Measurements from ENCODE around the gene RAPGEF2. TPM values are rescaled to one million over a fixed set of nuclear protein-coding genes. Genes with fewer than 3 reads are reported as not detected.

Gene RAPGEF2
- total and polyA plus RNA-seq, 9 of the 15 experiments (the other 6 are each of a cell fraction or from before 2014, with no cell fraction given) = 3.1 to 32.6 (median 23.1) TPM

DNA sequence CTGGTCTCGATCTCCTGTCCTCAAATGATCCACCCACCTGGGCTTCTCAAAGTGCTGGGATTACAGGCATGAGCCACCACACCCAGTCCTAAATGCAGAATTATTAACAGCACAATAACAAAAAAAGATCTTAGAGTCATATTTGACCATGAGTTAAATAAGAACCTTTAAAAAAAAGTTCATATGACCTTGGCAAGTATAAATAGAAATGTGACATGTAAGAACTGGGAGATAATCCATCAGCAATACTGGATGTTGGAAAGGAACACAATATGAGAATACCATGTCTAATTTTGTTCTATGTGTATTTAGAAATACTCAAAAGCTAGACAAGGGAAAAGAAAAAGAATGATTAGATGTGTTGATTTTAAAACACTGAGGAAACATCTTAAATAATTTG, 231.6 kb downstream of the RAPGEF2 start:
- no peaks in the 10 kb centered on the region for H3K9me1 ChIP-seq (ENCODE audit: control insufficient read depth, insufficient read depth, low read length)
- H2AFZ ChIP-seq (ENCODE audit: low read depth, low read length) = no peak overlapping the region
- ChIA-PET CTCF (ENCODE audit: low intra/inter-chr PET ratio) (no interaction called here), POLR2A (interaction anchor here (0.6 kb wide), 1 partner anchor 591 kb away, joined by 3 read pairs; no protein-coding TSS in a partner anchor)
- H3K36me3 ChIP-seq (ENCODE audit: control insufficient read depth, insufficient read depth, low read length) = peaks cover 21% of the 10 kb centered on the region; the same call in 2 of the 3 replicates
- H3K4me3 ChIP-seq = no peak overlapping the region
- no peaks in the 10 kb centered on the region for H3K27me3 ChIP-seq (ENCODE audit: control insufficient read depth in 2 of 2, insufficient read depth in 2 of 2, low read length in 2 of 2)
- intact Hi-C loops (cut with micrococcal nuclease) (no loop called here), in situ Hi-C loops (cut with MboI) (no loop called here)
- no peak overlapping the region for H3K9ac ChIP-seq (ENCODE audit: insufficient read depth in 1 of 2, low read depth in 2 of 2, low read length in 2 of 2)
- TF ChIP-seq, protein P1, sequence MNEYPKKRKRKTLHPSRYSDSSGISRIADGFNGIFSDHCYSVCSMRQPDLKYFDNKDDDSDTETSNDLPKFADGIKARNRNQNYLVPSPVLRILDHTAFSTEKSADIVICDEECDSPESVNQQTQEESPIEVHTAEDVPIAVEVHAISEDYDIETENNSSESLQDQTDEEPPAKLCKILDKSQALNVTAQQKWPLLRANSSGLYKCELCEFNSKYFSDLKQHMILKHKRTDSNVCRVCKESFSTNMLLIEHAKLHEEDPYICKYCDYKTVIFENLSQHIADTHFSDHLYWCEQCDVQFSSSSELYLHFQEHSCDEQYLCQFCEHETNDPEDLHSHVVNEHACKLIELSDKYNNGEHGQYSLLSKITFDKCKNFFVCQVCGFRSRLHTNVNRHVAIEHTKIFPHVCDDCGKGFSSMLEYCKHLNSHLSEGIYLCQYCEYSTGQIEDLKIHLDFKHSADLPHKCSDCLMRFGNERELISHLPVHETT (CRISPR knock-in tag; conservative IDR thresholded peaks at IDR 0.05 in 1 of 2, IDR thresholded peaks at IDR 0.05 in 1 of 2) = no peak
- TF ChIP-seq KAT8 (IDR thresholded peaks at IDR 0.05; ENCODE audit: low read depth) (no peak), CBFB (CRISPR knock-in tag; IDR thresholded peaks at IDR 0.05) (no peak), TEAD4 (IDR thresholded peaks at IDR 0.05; ENCODE audit: low read length) (no peak), TEAD4 (CRISPR knock-in tag; IDR thresholded peaks at IDR 0.05; ENCODE audit: borderline replicate concordance) (no peak), KHSRP (IDR thresholded peaks at IDR 0.05) (no peak), ZFP30 (CRISPR knock-in tag; IDR thresholded peaks at IDR 0.05; ENCODE audit: borderline replicate concordance) (no peak), MIER1 (IDR thresholded peaks at IDR 0.05; ENCODE audit: low read depth) (no peak), BACH1 (tag; IDR thresholded peaks at IDR 0.05) (no peak)
- TF ChIP-seq, protein P2, sequence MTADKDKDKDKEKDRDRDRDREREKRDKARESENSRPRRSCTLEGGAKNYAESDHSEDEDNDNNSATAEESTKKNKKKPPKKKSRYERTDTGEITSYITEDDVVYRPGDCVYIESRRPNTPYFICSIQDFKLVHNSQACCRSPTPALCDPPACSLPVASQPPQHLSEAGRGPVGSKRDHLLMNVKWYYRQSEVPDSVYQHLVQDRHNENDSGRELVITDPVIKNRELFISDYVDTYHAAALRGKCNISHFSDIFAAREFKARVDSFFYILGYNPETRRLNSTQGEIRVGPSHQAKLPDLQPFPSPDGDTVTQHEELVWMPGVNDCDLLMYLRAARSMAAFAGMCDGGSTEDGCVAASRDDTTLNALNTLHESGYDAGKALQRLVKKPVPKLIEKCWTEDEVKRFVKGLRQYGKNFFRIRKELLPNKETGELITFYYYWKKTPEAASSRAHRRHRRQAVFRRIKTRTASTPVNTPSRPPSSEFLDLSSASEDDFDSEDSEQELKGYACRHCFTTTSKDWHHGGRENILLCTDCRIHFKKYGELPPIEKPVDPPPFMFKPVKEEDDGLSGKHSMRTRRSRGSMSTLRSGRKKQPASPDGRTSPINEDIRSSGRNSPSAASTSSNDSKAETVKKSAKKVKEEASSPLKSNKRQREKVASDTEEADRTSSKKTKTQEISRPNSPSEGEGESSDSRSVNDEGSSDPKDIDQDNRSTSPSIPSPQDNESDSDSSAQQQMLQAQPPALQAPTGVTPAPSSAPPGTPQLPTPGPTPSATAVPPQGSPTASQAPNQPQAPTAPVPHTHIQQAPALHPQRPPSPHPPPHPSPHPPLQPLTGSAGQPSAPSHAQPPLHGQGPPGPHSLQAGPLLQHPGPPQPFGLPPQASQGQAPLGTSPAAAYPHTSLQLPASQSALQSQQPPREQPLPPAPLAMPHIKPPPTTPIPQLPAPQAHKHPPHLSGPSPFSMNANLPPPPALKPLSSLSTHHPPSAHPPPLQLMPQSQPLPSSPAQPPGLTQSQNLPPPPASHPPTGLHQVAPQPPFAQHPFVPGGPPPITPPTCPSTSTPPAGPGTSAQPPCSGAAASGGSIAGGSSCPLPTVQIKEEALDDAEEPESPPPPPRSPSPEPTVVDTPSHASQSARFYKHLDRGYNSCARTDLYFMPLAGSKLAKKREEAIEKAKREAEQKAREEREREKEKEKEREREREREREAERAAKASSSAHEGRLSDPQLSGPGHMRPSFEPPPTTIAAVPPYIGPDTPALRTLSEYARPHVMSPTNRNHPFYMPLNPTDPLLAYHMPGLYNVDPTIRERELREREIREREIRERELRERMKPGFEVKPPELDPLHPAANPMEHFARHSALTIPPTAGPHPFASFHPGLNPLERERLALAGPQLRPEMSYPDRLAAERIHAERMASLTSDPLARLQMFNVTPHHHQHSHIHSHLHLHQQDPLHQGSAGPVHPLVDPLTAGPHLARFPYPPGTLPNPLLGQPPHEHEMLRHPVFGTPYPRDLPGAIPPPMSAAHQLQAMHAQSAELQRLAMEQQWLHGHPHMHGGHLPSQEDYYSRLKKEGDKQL (CRISPR knock-in tag; IDR thresholded peaks at IDR 0.05; ENCODE audit: borderline replicate concordance) = no peak
- no TSS peak for BruUV-seq (replicated peaks)
- FAIRE-seq (no peak), ATAC-seq (no peak), DNase-seq (ENCODE audit: extremely low read depth in 1 of 4, low spot score in 3 of 4) (no peak)
- no peaks in the 10 kb centered on the region for H3K9me3 ChIP-seq (replicated peaks; ENCODE audit: control insufficient read depth, insufficient read depth, low read depth, low read length)
- 100% methylated on average over 1 of the region's 1 CpG for WGBS (ENCODE audit: insufficient coverage, low coverage, missing lambda C conversion rate)
- no peak overlapping the region for H3K4me2 ChIP-seq (ENCODE audit: insufficient read depth, low read length)
- H3K27ac ChIP-seq (ENCODE audit: extremely low read depth, low read depth, low read length) = no peak overlapping the region
- H4K20me1 ChIP-seq (replicated peaks; ENCODE audit: control insufficient read depth, insufficient read depth, low read length) = no peaks in the 10 kb centered on the region
- no peaks in the 10 kb centered on the region for H3K79me2 ChIP-seq (ENCODE audit: control insufficient read depth, insufficient read depth, low read length)
- no peaks in the 10 kb centered on the region for H3K4me1 ChIP-seq (replicated peaks in 1 of 2; ENCODE audit: control insufficient read depth in 2 of 2, insufficient read depth in 2 of 2, low read length in 2 of 2)
